Peyer's patch (tissue), 4 donors: ENCODE measurements around the gene SLC35F6.

Source experiments
- POLR2A ChIP-seq, 2 donors: fragments of 450-650 bp; IDR thresholded peaks; one replicate each; pipeline ENCODE4 v1.5.1; 2017; ENCODE audit warnings: antibody characterized with exemption in 2 of 2, mild to moderate bottlenecking in 2 of 2, moderate library complexity in 2 of 2
- TF ChIP-seq, protein P1 (sequence below), 6 experiments: fragments of 450-650 bp in 4 of 6; fragments of 200-600 bp in 2 of 6; sonication (generic) in 1 of 6; IDR thresholded peaks; one replicate each; pipeline ENCODE4 v1.5.1; 2017 to 2019; ENCODE audit warnings: antibody characterized with exemption in 6 of 6, mild to moderate bottlenecking in 3 of 6, moderate library complexity in 1 of 6

DNA sequence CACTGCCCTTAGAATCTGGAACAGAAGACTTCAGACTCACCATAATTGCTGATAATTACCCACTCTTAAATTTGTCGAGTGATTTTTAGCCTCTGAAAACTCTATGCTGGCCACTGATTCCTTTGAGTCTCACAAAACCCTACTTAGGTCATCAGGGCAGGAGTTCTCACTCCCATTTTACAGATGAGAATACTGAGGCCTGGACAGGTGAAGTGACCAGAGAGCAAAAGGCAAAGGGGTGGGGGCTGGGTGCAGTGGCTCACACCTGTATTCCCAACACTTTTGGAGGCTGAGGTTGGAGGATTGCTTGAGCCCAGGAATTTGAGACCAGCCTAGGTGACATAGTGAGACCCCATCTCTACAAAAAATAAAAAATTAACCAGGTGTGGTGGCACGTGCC is 34.8 kb upstream of the SLC35F6 start:
- TF ChIP-seq POLR2A (IDR thresholded peaks at IDR 0.05), result no peak
- TF ChIP-seq, protein P1, sequence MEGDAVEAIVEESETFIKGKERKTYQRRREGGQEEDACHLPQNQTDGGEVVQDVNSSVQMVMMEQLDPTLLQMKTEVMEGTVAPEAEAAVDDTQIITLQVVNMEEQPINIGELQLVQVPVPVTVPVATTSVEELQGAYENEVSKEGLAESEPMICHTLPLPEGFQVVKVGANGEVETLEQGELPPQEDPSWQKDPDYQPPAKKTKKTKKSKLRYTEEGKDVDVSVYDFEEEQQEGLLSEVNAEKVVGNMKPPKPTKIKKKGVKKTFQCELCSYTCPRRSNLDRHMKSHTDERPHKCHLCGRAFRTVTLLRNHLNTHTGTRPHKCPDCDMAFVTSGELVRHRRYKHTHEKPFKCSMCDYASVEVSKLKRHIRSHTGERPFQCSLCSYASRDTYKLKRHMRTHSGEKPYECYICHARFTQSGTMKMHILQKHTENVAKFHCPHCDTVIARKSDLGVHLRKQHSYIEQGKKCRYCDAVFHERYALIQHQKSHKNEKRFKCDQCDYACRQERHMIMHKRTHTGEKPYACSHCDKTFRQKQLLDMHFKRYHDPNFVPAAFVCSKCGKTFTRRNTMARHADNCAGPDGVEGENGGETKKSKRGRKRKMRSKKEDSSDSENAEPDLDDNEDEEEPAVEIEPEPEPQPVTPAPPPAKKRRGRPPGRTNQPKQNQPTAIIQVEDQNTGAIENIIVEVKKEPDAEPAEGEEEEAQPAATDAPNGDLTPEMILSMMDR (IDR thresholded peaks at IDR 0.05), result no peak
